K562 (cell line): ENCODE measurements around the gene SUMO3. TPM values are rescaled to one million over a fixed set of nuclear protein-coding genes. Genes with fewer than 3 reads are reported as not detected.
A peak's percentile ranks its signal among the peaks of the same experiment; 100 is the strongest.

Experiments used
- ARNT ChIP-seq, 2 experiments: fragments of 450-650 bp; IDR thresholded peaks; 2 replicates each; pipeline ENCODE4 v1.6.1; 2016; ENCODE audit warnings: mild to moderate bottlenecking in 1 of 2
- BHLHE40 ChIP-seq: IDR thresholded peaks from 2 replicates; pipeline ENCODE4 v1.6.1; 2011; ENCODE audit warnings: low read length, improper control_type of control experiment
- CC2D1A ChIP-seq: fragments of 450-650 bp; IDR thresholded peaks from 2 replicates; pipeline ENCODE4 v1.6.1; 2017; ENCODE audit warnings: mild to moderate bottlenecking
- CREB5 ChIP-seq: fragments of 250-450 bp; sonication (Bioruptor Pico); IDR thresholded peaks from 2 replicates; pipeline ENCODE4 v1.5.0; 2020; ENCODE audit warnings: mild to moderate bottlenecking
- E4F1 ChIP-seq: fragments of 250-450 bp; sonication (Bioruptor Pico); IDR thresholded peaks from 2 replicates; pipeline ENCODE4 v1.5.0; 2021; ENCODE audit warnings: mild to moderate bottlenecking, borderline replicate concordance
- ETS2 ChIP-seq: IDR thresholded peaks from 2 replicates; pipeline ENCODE4 v1.6.1; 2016; ENCODE audit warnings: borderline replicate concordance, missing genetic modification characterization, mild to moderate bottlenecking, moderate library complexity, missing compliant biosample characterization; ENCODE audit not compliant: poor library complexity, severe bottlenecking
- ETV1 ChIP-seq: fragments of 450-650 bp; conservative IDR thresholded peaks from 2 replicates; pipeline ENCODE4 v1.6.1; 2016; ENCODE audit warnings: missing genetic modification characterization, control low read depth, low read depth, missing compliant biosample characterization
- ETV6 ChIP-seq, 3 experiments: fragments of 150-350 bp in 1 of 3; sonication (generic) in 1 of 3; formaldehyde crosslinking in 1 of 3; IDR thresholded peaks; 2 replicates each; pipeline versions ENCODE4 v1.6.1 to v1.8.0; 2014 to 2022; ENCODE audit warnings: borderline replicate concordance in 2 of 3, low read depth in 2 of 3, antibody characterized with exemption in 1 of 3, low read length in 1 of 3, mild to moderate bottlenecking in 1 of 3, missing genetic modification reagents in 1 of 3
- FOSL1 ChIP-seq: fragments of 200-800 bp; sonication (Bioruptor generic); conservative IDR thresholded peaks from 2 replicates; pipeline ENCODE4 v1.6.1; 2016; ENCODE audit warnings: missing genetic modification characterization, missing compliant biosample characterization
- MAX ChIP-seq: sonication (generic); formaldehyde crosslinking; IDR thresholded peaks from 2 replicates; pipeline ENCODE4 v1.9.0; 2022; ENCODE audit warnings: mild to moderate bottlenecking, missing genetic modification reagents
- NBN ChIP-seq: fragments of 450-650 bp; IDR thresholded peaks from 2 replicates; pipeline ENCODE4 v1.6.1; 2016; ENCODE audit warnings: low read depth, mild to moderate bottlenecking
- NFATC3 ChIP-seq: fragments of 450-650 bp; IDR thresholded peaks from 2 replicates; pipeline ENCODE4 v1.6.1; 2017; ENCODE audit warnings: mild to moderate bottlenecking
- NFXL1 ChIP-seq: fragments of 450-650 bp; formaldehyde crosslinking; IDR thresholded peaks from 2 replicates; pipeline ENCODE4 v1.4.0; 2021; ENCODE audit warnings: mild to moderate bottlenecking
- POLR2H ChIP-seq: IDR thresholded peaks from 2 replicates; pipeline ENCODE4 v1.6.1; 2016; ENCODE audit warnings: missing genetic modification characterization, low read depth, mild to moderate bottlenecking, control low read depth, missing compliant biosample characterization, moderate library complexity
- RBM25 ChIP-seq: fragments of 200-400 bp; formaldehyde crosslinking; IDR thresholded peaks from 2 replicates; pipeline ENCODE4 v1.6.1; 2018; ENCODE audit warnings: low read length, low read depth, moderate library complexity; ENCODE audit not compliant: severe bottlenecking
- RFX5 ChIP-seq: IDR thresholded peaks from 2 replicates; pipeline ENCODE4 v1.6.1; 2011; ENCODE audit warnings: low read depth, mild to moderate bottlenecking, improper control_type of control experiment, low read length
- RFX7 ChIP-seq: fragments of 250-450 bp; sonication (Bioruptor Pico); IDR thresholded peaks from 2 replicates; pipeline ENCODE4 v1.5.1; 2021; ENCODE audit warnings: mild to moderate bottlenecking
- TEAD4 ChIP-seq, 2 experiments: sonication (generic) in 1 of 2; formaldehyde crosslinking in 1 of 2; IDR thresholded peaks; 2 replicates each; pipeline versions ENCODE4 v1.6.1 to v1.8.0; 2012 to 2022; ENCODE audit warnings: borderline replicate concordance in 1 of 2, inconsistent platforms in 1 of 2, low read length in 1 of 2, mild to moderate bottlenecking in 1 of 2, missing genetic modification reagents in 1 of 2
- WHSC1 ChIP-seq: IDR thresholded peaks from one replicate; pipeline ENCODE4 v1.6.1; 2012; ENCODE audit warnings: low read length, control low read depth, inconsistent platforms
- ZNF12 ChIP-seq: sonication (generic); formaldehyde crosslinking; IDR thresholded peaks from 2 replicates; pipeline ENCODE4 v1.4.0; 2020; ENCODE audit warnings: mild to moderate bottlenecking, missing genetic modification reagents
- ZNF232 ChIP-seq: sonication (generic); formaldehyde crosslinking; IDR thresholded peaks from 2 replicates; pipeline ENCODE4 v1.8.0; 2022; ENCODE audit warnings: mild to moderate bottlenecking, missing genetic modification reagents
- ZNF253 ChIP-seq: fragments of 250-450 bp; sonication (Bioruptor Pico); conservative IDR thresholded peaks from 2 replicates; pipeline ENCODE4 v1.6.1; 2021; ENCODE audit warnings: mild to moderate bottlenecking
- ZNF76 ChIP-seq: fragments of 250-450 bp; sonication (Bioruptor Pico); IDR thresholded peaks from 2 replicates; pipeline ENCODE4 v1.4.0; 2020; ENCODE audit warnings: mild to moderate bottlenecking, moderate library complexity, borderline replicate concordance
- ZNF764 ChIP-seq: fragments of 250-450 bp; sonication (Bioruptor Pico); IDR thresholded peaks from 2 replicates; pipeline ENCODE4 v1.4.0; 2020; ENCODE audit warnings: low read depth, mild to moderate bottlenecking, moderate library complexity
- polyA plus RNA-seq, 8 experiments: library from polyadenylated mRNA; depleted of rRNA in 4 of 8; stranded (reverse) in 5 of 8; unstranded in 3 of 8; fragments of >200 nt; fragmentation: Nextera tagmentation in 2 of 8; fragmentation: Illumina TruSeq in 1 of 8; extraction: Ambion mirVana in 2 of 8; extraction: Trizol in 1 of 8; gene quantifications; 2 replicates each; pipeline versions ENCODE4 v1.2.1 to v1.2.3, GENCODE V29; 2011 to 2014; ENCODE audit warnings: inconsistent platforms in 1 of 8, missing spikeins in 1 of 8
- total RNA-seq, 7 experiments: library from RNA; depleted of rRNA in 6 of 7; stranded (reverse); fragments of >200 nt in 6 of 7; fragmentation: Illumina TruSeq in 2 of 7; extraction: Trizol in 2 of 7; gene quantifications; 2 replicates each; pipeline versions ENCODE4 v1.2.1 to v1.2.3, GENCODE V29; 2011 to 2021; ENCODE audit warnings: low replicate concordance in 1 of 7

SUMO3 gene
- total and polyA plus RNA-seq, 9 of the 15 experiments (the other 6 are each of a cell fraction or from before 2014, with no cell fraction given) = 13.9 to 143 (median 113) TPM

- TF ChIP-seq ETV6 (IDR thresholded peaks at IDR 0.05; ENCODE audit: borderline replicate concordance in 1 of 2, low read depth in 2 of 2, low read length in 1 of 2) (peak in 1 of 2 experiments; percentile 36; a peak in 2 of 4 replicates), ETV6 (CRISPR knock-in tag; IDR thresholded peaks at IDR 0.05; ENCODE audit: borderline replicate concordance) (no peak), ZNF253 (CRISPR knock-in tag) (no peak), TEAD4 (IDR thresholded peaks at IDR 0.05; ENCODE audit: low read length) (peak; percentile 99), TEAD4 (CRISPR knock-in tag; IDR thresholded peaks at IDR 0.05; ENCODE audit: borderline replicate concordance) (no peak), ZNF764 (CRISPR knock-in tag) (no peak), NBN (peak; percentile 97), RBM25 (no peak), E4F1 (CRISPR knock-in tag) (no peak), NFATC3 (0 out of 2 replicates have a peak, but pooled peaks have one; percentile 47), WHSC1 (no peak), POLR2H (no peak), MAX (CRISPR knock-in tag) (peak; percentile 80), ARNT (IDR thresholded peaks at IDR 0.05) (peak; percentile 87 to 93), RFX7 (no peak), ZNF12 (no peak), ZNF76 (0 out of 2 replicates have a peak, but pooled peaks have one; percentile 32), ZNF232 (no peak), RFX5 (no peak), ETS2 (tag) (no peak), BHLHE40 (peak; percentile 88), CREB5 (CRISPR knock-in tag) (no peak), NFXL1 (CRISPR knock-in tag) (no peak), ETV1 (tag) (peak; percentile 93), FOSL1 (tag) (peak; percentile 68), CC2D1A (peak; percentile 97)
Observed at GRCh38 chr21:44854664-44855446, 37.0 kb upstream of the SUMO3 start (continued).
